Tibial nerve (tissue), 3 donors: ENCODE results near the gene WWTR1.

Source experiments
- POLR2A ChIP-seq, 2 donors: fragments of 450-650 bp; IDR thresholded peaks; one replicate each; pipeline ENCODE4 v1.6.1; 2017; ENCODE audit warnings: antibody characterized with exemption in 2 of 2, mild to moderate bottlenecking in 2 of 2, moderate library complexity in 2 of 2
- TF ChIP-seq, protein P1 (sequence below), 5 experiments: fragments of 200-600 bp in 3 of 5; fragments of 450-650 bp in 2 of 5; sonication (generic) in 3 of 5; IDR thresholded peaks; one replicate each; pipeline ENCODE4 v1.5.1; 2016 to 2019; ENCODE audit warnings: antibody characterized with exemption in 5 of 5, mild to moderate bottlenecking in 3 of 5, moderate library complexity in 2 of 5

DNA sequence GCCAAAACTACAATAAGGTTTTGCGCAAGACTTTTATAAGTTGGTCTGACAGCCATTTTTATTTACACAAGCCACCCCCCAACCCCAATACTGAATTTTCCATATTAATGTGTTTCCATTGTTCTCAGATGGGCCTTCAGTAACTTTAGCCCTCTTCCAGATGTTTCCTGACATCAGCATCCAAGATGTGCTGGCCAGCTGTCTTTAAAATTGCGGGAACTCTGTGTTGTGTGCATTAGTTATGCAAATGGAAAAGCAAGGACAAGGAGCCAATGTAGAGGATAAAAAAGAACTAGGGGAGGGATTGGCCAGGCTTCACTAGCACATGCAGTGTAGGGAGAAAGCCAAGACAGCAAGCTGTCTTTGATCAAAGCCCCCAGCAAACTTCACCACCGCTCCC, 49.1 kb upstream of the WWTR1 start:
- no peak for TF ChIP-seq POLR2A (IDR thresholded peaks at IDR 0.05)
- TF ChIP-seq, protein P1, sequence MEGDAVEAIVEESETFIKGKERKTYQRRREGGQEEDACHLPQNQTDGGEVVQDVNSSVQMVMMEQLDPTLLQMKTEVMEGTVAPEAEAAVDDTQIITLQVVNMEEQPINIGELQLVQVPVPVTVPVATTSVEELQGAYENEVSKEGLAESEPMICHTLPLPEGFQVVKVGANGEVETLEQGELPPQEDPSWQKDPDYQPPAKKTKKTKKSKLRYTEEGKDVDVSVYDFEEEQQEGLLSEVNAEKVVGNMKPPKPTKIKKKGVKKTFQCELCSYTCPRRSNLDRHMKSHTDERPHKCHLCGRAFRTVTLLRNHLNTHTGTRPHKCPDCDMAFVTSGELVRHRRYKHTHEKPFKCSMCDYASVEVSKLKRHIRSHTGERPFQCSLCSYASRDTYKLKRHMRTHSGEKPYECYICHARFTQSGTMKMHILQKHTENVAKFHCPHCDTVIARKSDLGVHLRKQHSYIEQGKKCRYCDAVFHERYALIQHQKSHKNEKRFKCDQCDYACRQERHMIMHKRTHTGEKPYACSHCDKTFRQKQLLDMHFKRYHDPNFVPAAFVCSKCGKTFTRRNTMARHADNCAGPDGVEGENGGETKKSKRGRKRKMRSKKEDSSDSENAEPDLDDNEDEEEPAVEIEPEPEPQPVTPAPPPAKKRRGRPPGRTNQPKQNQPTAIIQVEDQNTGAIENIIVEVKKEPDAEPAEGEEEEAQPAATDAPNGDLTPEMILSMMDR (IDR thresholded peaks at IDR 0.05) = no peak
